ENCODE data around the gene HOXC4. TPM values are rescaled to one million over a fixed set of nuclear protein-coding genes. Genes with fewer than 3 reads are reported as not detected.

Gene HOXC4
- total and polyA plus RNA-seq, 11 donors, result 0.06 to 1.2 (median 0.25) TPM; not detected in 7

GRCh38 chr12:54012631-54013409 is 40.8 kb upstream of the HOXC4 start:
- Histone ChIP-seq H3K4me1 (peaks cover 0 to 31% (median 16%) of the 10 kb centered on the region in 12 donors), H3K4me3 (no peak overlapping the region), H3K27me3 (peaks cover 75 to 98% (median 94%) of the 10 kb centered on the region in 9 donors), H3K27ac (no peak overlapping the region), H3K36me3 (no peaks in the 10 kb centered on the region), H3K9me3 (no peaks in the 10 kb centered on the region)
- no peak for TF ChIP-seq POLR2A (IDR thresholded peaks at IDR 0.05)
- TF ChIP-seq CTCF (IDR thresholded peaks at IDR 0.05), result no peak
- 15 to 23% (median 18%) methylated on average over 6 of the region's 6 CpGs for WGBS, 4 donors
- DNase-seq, result no peak
- intact Hi-C loops (cut with DNase I), result no loop called here
- ATAC-seq, result no peak

GRCh38 chr12:54014377-54015017 is 39.1 kb upstream of the HOXC4 start:
- ATAC-seq, result no peak
- intact Hi-C loops (cut with DNase I), result no loop called here
- WGBS, 4 donors, result 4 to 14% (median 6%) methylated on average over 34 to 36 of the region's 36 CpGs

GRCh38 chr12:54015018-54015931 is 38.4 kb upstream of the HOXC4 start:
- no peaks in the 10 kb centered on the region for H3K9me3 ChIP-seq
- intact Hi-C loops (cut with DNase I), result no loop called here
- peaks cover 59 to 97% (median 90%) of the 10 kb centered on the region in 9 donors for H3K27me3 ChIP-seq
- DNase-seq, result no peak
- H3K36me3 ChIP-seq, result no peaks in the 10 kb centered on the region
- ATAC-seq, result no peak
- no peak overlapping the region for H3K27ac ChIP-seq
- H3K4me3 ChIP-seq, result no peak overlapping the region
- WGBS, 4 donors, result 9 to 18% (median 13%) methylated on average over 23 of the region's 23 CpGs
- TF ChIP-seq CTCF (IDR thresholded peaks at IDR 0.05) (no peak), POLR2A (IDR thresholded peaks at IDR 0.05) (no peak)
- peaks cover 0 to 46% (median 22%) of the 10 kb centered on the region in 12 donors for H3K4me1 ChIP-seq

More at GRCh38 chr12:54014377-54015017, 39.1 kb upstream of the HOXC4 start:
- Histone ChIP-seq H3K9me3 (no peaks in the 10 kb centered on the region), H3K27ac (no peak overlapping the region), H3K36me3 (no peaks in the 10 kb centered on the region), H3K27me3 (peaks cover 65 to 99% (median 91%) of the 10 kb centered on the region in 9 donors), H3K4me3 (peak overlapping the region in 1 of 12 donors; percentile 25), H3K4me1 (peaks cover 0 to 40% (median 18%) of the 10 kb centered on the region in 12 donors)
- no peak for TF ChIP-seq CTCF (IDR thresholded peaks at IDR 0.05)
- TF ChIP-seq POLR2A (IDR thresholded peaks at IDR 0.05), result no peak
- DNase-seq, result no peak
